ENCODE results near the gene OLIG2. TPM values are rescaled to one million over a fixed set of nuclear protein-coding genes. Genes with fewer than 3 reads are reported as not detected.

The OLIG2 gene
- total RNA-seq, 1 experiment from 2014 or later: 0.79 TPM

- TF ChIP-seq CTCF (IDR thresholded peaks at IDR 0.05) (no peak), ZNF396 (CRISPR knock-in tag; IDR thresholded peaks at IDR 0.05; ENCODE audit: borderline replicate concordance) (no peak), FOXJ3 (CRISPR knock-in tag; IDR thresholded peaks at IDR 0.05; ENCODE audit: borderline replicate concordance) (no peak), FOXK1 (CRISPR knock-in tag; IDR thresholded peaks at IDR 0.05) (no peak), TP53 (CRISPR knock-in tag; IDR thresholded peaks at IDR 0.05) (no peak), ZNF219 (CRISPR knock-in tag; IDR thresholded peaks at IDR 0.05; ENCODE audit: borderline replicate concordance) (no peak), RELA (CRISPR knock-in tag; IDR thresholded peaks at IDR 0.05; ENCODE audit: borderline replicate concordance) (no peak), NFE2L1 (CRISPR knock-in tag; IDR thresholded peaks at IDR 0.05) (no peak), CREB1 (CRISPR knock-in tag; IDR thresholded peaks at IDR 0.05) (no peak), ZNF138 (CRISPR knock-in tag; conservative IDR thresholded peaks at IDR 0.05) (no peak)
Observed at GRCh38 chr21:33051925-33052324, 26.2 kb downstream of the OLIG2 start (continued).

GRCh38 chr21:33053951-33054350 is 28.2 kb downstream of the OLIG2 start:
- no peak for DNase-seq (ENCODE audit: low spot score)
- CTCF ChIA-PET: interaction anchor here (1.0 kb wide), 1 partner anchor 21 kb away, joined by 3 read pairs; no protein-coding TSS in a partner anchor

GRCh38 chr21:33055991-33056390 is 30.3 kb downstream of the OLIG2 start:
- Mint-ChIP-seq H3K4me3 (no peak overlapping the region), H3K9me3 (no peaks in the 10 kb centered on the region), H3K36me3 (no peaks in the 10 kb centered on the region), H3K27ac (no peak overlapping the region), H3K27me3 (ENCODE audit: low read depth) (peaks cover 23% of the 10 kb centered on the region), H3K4me1 (no peaks in the 10 kb centered on the region)
- no peak for ATAC-seq
- TF ChIP-seq, protein P1, sequence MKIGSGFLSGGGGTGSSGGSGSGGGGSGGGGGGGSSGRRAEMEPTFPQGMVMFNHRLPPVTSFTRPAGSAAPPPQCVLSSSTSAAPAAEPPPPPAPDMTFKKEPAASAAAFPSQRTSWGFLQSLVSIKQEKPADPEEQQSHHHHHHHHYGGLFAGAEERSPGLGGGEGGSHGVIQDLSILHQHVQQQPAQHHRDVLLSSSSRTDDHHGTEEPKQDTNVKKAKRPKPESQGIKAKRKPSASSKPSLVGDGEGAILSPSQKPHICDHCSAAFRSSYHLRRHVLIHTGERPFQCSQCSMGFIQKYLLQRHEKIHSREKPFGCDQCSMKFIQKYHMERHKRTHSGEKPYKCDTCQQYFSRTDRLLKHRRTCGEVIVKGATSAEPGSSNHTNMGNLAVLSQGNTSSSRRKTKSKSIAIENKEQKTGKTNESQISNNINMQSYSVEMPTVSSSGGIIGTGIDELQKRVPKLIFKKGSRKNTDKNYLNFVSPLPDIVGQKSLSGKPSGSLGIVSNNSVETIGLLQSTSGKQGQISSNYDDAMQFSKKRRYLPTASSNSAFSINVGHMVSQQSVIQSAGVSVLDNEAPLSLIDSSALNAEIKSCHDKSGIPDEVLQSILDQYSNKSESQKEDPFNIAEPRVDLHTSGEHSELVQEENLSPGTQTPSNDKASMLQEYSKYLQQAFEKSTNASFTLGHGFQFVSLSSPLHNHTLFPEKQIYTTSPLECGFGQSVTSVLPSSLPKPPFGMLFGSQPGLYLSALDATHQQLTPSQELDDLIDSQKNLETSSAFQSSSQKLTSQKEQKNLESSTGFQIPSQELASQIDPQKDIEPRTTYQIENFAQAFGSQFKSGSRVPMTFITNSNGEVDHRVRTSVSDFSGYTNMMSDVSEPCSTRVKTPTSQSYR (CRISPR knock-in tag; IDR thresholded peaks at IDR 0.05): no peak
- no peak for TF ChIP-seq ELF4 (CRISPR knock-in tag; IDR thresholded peaks at IDR 0.05; ENCODE audit: low read depth)
- TF ChIP-seq RORB (CRISPR knock-in tag; IDR thresholded peaks at IDR 0.05): no peak
- TF ChIP-seq, protein P2, sequence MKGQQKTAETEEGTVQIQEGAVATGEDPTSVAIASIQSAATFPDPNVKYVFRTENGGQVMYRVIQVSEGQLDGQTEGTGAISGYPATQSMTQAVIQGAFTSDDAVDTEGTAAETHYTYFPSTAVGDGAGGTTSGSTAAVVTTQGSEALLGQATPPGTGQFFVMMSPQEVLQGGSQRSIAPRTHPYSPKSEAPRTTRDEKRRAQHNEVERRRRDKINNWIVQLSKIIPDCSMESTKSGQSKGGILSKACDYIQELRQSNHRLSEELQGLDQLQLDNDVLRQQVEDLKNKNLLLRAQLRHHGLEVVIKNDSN (CRISPR knock-in tag; IDR thresholded peaks at IDR 0.05): no peak
- TF ChIP-seq, protein P3, sequence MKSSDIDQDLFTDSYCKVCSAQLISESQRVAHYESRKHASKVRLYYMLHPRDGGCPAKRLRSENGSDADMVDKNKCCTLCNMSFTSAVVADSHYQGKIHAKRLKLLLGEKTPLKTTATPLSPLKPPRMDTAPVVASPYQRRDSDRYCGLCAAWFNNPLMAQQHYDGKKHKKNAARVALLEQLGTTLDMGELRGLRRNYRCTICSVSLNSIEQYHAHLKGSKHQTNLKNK (CRISPR knock-in tag; IDR thresholded peaks at IDR 0.05): no peak
- TF ChIP-seq NFYB (CRISPR knock-in tag; conservative IDR thresholded peaks at IDR 0.05; ENCODE audit: low read depth): no peak
- no peak for TF ChIP-seq CBFB (CRISPR knock-in tag; IDR thresholded peaks at IDR 0.05; ENCODE audit: low read depth)
- TF ChIP-seq SMAD4 (CRISPR knock-in tag; IDR thresholded peaks at IDR 0.05): no peak
- ChIA-PET CTCF (no interaction called here), POLR2A (no interaction called here)
- DNase-seq (ENCODE audit: low spot score): no peak

More at GRCh38 chr21:33053951-33054350, 28.2 kb downstream of the OLIG2 start:
- no peaks in the 10 kb centered on the region for H3K9me3 Mint-ChIP-seq
- no peaks in the 10 kb centered on the region for H3K36me3 Mint-ChIP-seq
- peaks cover 3% of the 10 kb centered on the region; the same call in 1 of the 2 replicates for H3K4me1 Mint-ChIP-seq
- TF ChIP-seq ZNF396 (CRISPR knock-in tag; IDR thresholded peaks at IDR 0.05; ENCODE audit: borderline replicate concordance): no peak
- TF ChIP-seq KAT7 (CRISPR knock-in tag; IDR thresholded peaks at IDR 0.05; ENCODE audit: borderline replicate concordance): no peak
- TF ChIP-seq ERG (CRISPR knock-in tag; IDR thresholded peaks at IDR 0.05): no peak
- no peak for TF ChIP-seq ZNF121 (CRISPR knock-in tag; IDR thresholded peaks at IDR 0.05)
- TF ChIP-seq, protein P2 (CRISPR knock-in tag; IDR thresholded peaks at IDR 0.05): no peak
- TF ChIP-seq, protein P4, sequence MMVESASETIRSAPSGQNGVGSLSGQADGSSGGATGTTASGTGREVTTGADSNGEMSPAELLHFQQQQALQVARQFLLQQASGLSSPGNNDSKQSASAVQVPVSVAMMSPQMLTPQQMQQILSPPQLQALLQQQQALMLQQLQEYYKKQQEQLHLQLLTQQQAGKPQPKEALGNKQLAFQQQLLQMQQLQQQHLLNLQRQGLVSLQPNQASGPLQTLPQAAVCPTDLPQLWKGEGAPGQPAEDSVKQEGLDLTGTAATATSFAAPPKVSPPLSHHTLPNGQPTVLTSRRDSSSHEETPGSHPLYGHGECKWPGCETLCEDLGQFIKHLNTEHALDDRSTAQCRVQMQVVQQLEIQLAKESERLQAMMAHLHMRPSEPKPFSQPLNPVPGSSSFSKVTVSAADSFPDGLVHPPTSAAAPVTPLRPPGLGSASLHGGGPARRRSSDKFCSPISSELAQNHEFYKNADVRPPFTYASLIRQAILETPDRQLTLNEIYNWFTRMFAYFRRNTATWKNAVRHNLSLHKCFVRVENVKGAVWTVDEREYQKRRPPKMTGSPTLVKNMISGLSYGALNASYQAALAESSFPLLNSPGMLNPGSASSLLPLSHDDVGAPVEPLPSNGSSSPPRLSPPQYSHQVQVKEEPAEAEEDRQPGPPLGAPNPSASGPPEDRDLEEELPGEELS (CRISPR knock-in tag; IDR thresholded peaks at IDR 0.05): no peak
- TF ChIP-seq CREB1 (CRISPR knock-in tag; IDR thresholded peaks at IDR 0.05): no peak
- no peak for TF ChIP-seq SMAD3 (CRISPR knock-in tag; IDR thresholded peaks at IDR 0.05; ENCODE audit: borderline replicate concordance)
- H3K4me3 Mint-ChIP-seq: no peak overlapping the region
- POLR2A ChIA-PET: no interaction called here
- no peak overlapping the region for H3K27ac Mint-ChIP-seq
- peaks cover 16% of the 10 kb centered on the region for H3K27me3 Mint-ChIP-seq (ENCODE audit: low read depth)
- no peak for ATAC-seq
